ENCODE results near the gene TOR4A. TPM values are rescaled to one million over a fixed set of nuclear protein-coding genes. Genes with fewer than 3 reads are reported as not detected.

The TOR4A gene
- total RNA-seq, 1 donor from 2014 or later: 16.3 TPM

GRCh38 chr9:137244486-137245449 lies 32.8 kb upstream of the TOR4A start:
- Histone ChIP-seq H3K9me3 (replicated peaks) (no peaks in the 10 kb centered on the region), H3K36me3 (peaks cover 22% of the 10 kb centered on the region), H3K27ac (replicated peaks) (peak overlapping the region; percentile 27), H3K4me1 (peaks cover 54% of the 10 kb centered on the region), H3K27me3 (ENCODE audit: low read depth) (no peaks in the 10 kb centered on the region), H3K4me3 (no peak overlapping the region)
- intact Hi-C loops (cut with micrococcal nuclease): no loop called here
- no peak for DNase-seq
- TF ChIP-seq CTCF (IDR thresholded peaks at IDR 0.05; ENCODE audit: borderline replicate concordance): no peak

- Histone ChIP-seq H3K36me3 (peaks cover 22% of the 10 kb centered on the region), H3K4me1 (peaks cover 56% of the 10 kb centered on the region), H3K27ac (replicated peaks) (no peak overlapping the region), H3K4me3 (no peak overlapping the region), H3K9me3 (replicated peaks) (no peaks in the 10 kb centered on the region), H3K27me3 (ENCODE audit: low read depth) (no peaks in the 10 kb centered on the region)
- intact Hi-C loops (cut with micrococcal nuclease): no loop called here
- no peak for DNase-seq
- no peak for TF ChIP-seq CTCF (IDR thresholded peaks at IDR 0.05; ENCODE audit: borderline replicate concordance)
These were observed 31.8 kb upstream of the TOR4A start for GRCh38 chr9:137245450-137246421.

DNA sequence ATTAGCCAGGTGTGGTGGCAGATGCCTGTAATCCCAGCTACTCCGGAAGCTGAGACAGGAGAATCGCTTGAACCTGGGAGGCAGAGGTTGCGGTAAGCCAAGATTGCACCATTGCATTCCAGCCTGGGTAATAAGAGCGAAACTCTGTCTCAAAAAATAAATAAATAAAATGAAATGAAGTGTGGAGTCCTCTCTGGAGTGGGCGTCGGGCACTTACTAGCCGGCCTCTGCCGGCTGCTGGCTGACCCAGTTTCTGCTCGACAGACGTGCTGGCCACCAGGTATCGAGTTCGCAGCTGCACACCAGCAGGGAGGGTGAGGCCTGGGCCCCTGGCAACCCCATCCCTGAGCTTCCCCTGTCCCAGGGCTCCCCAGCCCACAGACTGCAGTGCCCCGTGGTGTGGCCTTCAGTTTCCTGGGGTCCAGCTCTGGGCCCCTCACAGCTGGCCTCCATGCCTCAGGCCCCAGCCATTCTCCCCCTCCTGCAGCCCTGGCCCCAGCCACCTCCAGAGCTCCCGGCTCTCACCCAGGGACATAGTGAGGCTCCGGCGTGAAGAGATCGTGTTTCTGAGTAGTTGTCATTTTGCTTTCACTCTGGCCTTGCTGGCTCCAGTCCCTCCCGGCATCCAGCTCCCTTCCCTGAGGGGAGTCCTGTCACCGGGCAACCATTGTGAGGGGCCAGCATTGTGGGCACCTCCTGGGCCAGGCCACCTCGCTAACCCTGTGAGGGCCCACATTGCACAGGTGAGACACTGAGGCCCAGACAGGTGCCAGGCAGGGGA lies 30.2 kb upstream of the TOR4A start:
- TF ChIP-seq CTCF (IDR thresholded peaks at IDR 0.05; ENCODE audit: borderline replicate concordance): no peak
- H3K36me3 ChIP-seq: peaks cover 15% of the 10 kb centered on the region
- intact Hi-C loops (cut with micrococcal nuclease): no loop called here
- H3K9me3 ChIP-seq (replicated peaks): no peaks in the 10 kb centered on the region
- H3K27ac ChIP-seq (replicated peaks): peak overlapping the region; percentile 3
- H3K4me1 ChIP-seq: peaks cover 53% of the 10 kb centered on the region
- DNase-seq: no peak
- H3K4me3 ChIP-seq: no peak overlapping the region
- no peaks in the 10 kb centered on the region for H3K27me3 ChIP-seq (ENCODE audit: low read depth)

DNA sequence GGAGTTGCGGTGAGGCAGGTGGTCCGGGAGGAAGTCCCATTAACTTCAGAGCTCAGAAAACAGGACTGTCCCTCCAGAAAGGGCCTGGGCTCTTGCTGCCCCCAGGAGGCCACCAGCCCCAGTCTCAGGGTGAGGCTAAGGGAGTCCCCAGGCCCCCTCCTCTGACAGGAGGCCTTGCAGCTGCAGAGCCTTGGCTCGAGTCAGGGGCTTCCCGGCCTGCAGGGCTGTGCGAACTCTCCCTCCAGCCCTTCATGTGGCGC lies 29.7 kb upstream of the TOR4A start:
- no peak for DNase-seq
- H3K9me3 ChIP-seq (replicated peaks): no peaks in the 10 kb centered on the region
- no peak overlapping the region for H3K27ac ChIP-seq (replicated peaks)
- peaks cover 47% of the 10 kb centered on the region for H3K4me1 ChIP-seq
- H3K4me3 ChIP-seq: no peak overlapping the region
- intact Hi-C loops (cut with micrococcal nuclease): no loop called here
- H3K27me3 ChIP-seq (ENCODE audit: low read depth): no peaks in the 10 kb centered on the region
- no peak for TF ChIP-seq CTCF (IDR thresholded peaks at IDR 0.05; ENCODE audit: borderline replicate concordance)
- peaks cover 9% of the 10 kb centered on the region for H3K36me3 ChIP-seq
